Measurements from ENCODE around the gene SIPA1L3.
"Not testable (repeated sequence)": the region's sequence is repeated elsewhere in the genome, so short reads cannot be mapped to it uniquely, and the experiment has no call there.

The SIPA1L3 gene

DNA sequence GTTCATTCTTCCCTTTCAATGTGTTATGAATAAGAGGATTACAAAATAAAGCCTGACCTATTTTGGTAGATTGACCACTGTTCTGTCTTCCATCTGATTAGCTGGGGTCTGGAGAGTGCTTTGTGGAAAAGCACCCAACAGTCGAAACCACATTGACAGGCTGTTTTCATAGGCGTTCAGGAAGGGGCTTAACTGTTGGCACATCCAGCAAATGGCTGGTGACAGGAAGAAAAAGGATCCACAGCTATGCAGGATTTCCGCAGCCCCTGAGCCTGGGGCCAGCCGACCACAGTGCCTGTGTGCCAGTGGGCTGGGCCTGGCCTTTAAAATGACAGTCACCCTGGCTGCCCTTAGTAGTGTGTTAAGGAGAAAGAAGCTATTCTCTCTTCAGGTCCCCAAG is 113.3 kb downstream of the SIPA1L3 start:
- DNase-seq (ENCODE audit: low read depth) = no peak

DNA sequence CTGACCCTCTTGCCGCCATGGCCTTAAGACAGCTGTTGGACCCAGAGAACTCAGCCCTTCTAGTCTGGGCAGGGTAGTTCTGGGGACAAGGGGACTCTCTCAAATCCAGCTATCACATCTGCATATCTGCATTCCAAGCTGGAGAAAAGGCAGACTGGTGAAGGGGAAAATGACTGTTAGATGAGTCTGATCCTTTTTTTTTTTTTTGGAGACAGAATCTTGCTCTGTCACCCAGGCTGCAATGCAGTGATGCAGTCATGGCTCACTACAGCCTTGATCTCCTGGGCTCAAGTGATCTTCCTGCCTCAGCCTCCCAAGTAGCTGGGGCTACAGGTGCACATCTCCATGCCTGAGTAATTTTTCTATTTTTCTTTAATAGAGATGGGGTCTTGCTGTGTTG is 114.3 kb downstream of the SIPA1L3 start:
- DNase-seq (ENCODE audit: low read depth) = no peak

DNA sequence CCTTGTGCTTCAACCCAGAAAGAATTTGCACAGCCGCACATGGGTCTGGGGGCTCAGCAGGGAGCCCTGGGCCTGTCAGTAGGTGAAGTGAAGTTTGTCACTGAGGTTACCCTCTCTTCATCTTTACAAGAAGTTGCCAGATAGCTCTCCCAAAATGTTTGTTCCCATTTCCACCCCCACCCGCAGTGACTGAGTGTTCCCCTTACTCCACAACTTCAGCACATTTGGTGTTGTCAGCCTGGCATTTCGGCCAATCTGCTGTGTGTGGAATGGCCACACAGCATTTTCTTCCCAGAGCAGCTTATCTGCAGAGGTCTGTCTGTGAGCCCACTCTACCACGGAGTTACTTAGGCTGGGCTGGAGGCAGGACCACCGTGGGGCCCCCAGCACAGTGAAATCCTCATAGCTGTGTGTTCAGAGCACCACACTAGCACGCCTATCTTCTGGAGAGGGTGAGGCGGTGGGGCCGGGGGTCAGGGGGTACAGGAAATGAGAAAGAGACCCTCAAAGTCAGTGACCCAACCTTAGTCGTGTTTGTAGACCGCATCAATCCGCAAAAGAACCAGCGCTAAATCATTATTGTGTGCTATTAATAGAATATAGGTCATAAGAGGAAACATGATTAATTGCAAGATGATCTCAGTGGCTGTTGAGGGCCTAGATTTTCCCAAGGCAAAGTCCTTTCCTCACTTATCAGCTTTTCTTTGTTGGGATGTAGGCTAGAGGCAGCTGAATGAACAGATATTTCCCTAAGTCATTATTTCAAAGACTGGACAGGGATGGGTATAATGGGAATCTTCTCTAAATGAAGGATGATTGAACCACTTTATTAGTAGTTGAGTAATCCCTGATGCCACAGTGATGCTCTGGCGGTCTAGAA is 116.0 kb downstream of the SIPA1L3 start:
- no peak for DNase-seq (ENCODE audit: low read depth)

DNA sequence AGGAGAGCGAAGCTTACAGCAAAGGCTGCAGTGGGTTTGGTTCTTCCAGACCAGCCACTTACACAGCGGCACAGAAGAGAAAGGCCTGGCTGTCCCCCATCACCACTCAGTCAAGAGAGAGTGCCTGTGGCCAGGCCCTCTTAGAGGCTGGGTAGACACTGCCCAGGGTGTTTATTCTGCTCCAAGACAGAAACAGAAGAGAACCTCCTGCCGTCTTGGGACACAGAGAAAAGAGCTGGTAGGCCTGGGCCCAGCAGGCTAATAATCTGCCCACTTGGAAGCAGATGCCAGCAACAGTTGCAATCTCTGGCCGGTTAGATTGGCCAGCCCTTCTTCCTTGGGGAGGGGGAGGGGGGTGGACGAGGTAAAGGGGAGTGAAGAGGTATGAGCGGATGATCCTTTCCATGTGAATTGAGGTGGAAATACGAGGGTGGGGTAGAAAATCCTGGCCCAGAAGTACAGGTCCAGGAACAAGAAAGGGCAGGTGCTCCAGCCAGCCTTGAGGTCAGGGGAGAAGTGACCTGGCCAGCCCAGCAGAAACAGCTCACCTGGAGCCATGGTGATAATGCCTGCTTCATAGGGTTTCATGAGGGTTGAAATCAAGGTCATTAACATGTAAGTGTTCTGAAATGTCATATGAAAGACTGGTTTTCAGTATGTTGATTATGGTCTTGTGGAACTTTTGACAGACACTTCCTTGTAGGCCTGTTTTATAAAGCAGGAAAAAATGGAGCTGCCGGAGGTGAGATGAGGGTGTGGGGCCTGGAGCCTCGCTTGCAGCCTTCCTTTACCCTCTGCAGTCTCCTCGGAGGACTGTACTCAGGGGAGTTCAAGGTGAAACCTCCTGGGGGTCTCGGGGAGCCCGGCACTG is 116.9 kb downstream of the SIPA1L3 start:
- DNase-seq (ENCODE audit: low read depth) = no peak

DNA sequence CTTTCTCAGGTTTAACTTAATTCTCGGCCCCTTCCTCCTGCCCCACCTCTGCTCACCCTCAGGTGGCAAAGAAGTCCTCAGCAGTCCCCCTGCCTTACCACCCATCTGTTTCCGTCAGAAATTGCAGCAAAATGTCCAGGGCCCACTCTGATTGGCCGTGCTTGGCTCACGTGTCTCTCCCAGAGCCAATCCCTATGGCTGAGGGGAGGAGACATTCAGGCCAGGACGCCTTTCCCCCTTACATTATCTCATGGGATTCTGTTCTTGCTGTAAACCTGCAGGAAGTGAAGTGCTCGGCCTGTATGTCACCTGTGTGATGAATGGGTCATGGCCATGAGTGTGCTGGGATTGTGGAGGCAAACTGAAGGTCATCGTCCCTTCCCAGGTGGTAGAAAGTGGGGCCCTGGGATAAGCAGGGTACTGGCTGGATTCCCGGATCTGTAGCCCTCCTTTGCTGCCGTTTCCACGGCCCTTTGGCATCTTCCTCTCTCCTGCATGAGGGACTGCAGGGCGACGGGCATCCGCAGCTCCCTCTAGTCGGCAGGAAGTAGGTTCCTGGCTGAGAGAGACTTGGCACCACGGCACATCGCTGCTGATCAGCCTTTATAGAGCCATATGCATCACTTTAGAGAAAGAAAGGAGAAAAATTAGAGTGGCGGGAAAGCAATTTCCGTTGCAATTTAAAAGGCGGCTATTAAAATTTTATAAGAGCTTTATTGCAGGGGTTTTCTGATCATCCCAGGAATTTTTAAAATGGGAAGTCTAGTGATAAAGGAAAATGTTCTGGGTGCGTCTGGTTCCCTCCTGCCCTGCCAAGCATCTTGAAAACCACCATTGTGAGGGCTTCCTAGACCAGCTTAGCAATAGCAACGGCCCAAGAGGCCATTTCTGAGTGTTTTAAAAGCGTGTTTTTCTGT is 118.2 kb downstream of the SIPA1L3 start:
- no peak for DNase-seq (ENCODE audit: low read depth)

DNA sequence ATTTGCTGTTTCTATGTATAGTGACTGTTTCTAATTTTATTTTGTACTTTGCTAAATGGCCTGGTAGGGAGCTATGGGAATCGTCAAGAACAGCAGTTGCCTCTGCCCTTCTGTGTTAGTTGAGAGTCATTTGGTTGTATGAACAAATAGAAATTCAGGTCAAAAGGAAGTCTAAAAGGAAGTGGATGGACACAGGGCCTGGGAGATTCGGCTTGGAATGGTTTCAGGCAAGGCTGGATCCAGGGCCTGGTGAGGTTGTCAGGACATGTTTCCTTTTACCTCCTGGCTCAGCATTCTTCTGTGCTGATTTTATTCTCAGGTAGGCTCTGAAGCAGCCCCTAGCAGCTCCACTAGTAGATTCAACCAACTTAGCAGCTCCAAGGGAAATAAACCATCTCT is 118.9 kb downstream of the SIPA1L3 start:
- DNase-seq (ENCODE audit: low read depth) = no peak

DNA sequence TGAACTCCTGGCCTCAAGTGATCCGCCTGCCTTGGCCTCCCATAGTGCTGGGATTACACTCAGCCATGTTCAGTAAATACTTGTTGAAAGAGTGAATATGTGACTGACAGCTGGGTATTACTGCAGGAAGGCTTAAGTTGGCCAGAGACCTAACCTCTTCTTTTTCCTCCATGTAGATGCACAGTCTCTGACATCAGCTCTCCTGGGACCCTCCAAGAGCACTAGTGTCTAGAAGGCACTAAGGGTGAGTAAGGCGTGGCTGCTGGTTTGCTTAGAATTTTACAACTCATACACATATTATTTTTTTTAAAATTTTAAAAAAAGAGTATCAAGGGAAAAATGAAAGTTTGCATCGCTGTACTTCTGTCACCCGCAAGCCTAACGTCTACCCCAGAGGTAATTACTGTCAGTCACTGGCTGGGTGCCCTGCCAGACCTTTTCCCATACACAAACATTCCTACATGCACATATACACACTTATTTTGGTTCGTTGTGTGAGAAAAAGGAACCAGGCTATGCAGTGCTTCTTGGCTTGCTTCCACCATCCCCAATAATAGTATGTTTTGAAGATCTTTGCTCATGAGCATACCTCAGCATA is 122.0 kb downstream of the SIPA1L3 start:
- no peak for DNase-seq (ENCODE audit: low read depth)

DNA sequence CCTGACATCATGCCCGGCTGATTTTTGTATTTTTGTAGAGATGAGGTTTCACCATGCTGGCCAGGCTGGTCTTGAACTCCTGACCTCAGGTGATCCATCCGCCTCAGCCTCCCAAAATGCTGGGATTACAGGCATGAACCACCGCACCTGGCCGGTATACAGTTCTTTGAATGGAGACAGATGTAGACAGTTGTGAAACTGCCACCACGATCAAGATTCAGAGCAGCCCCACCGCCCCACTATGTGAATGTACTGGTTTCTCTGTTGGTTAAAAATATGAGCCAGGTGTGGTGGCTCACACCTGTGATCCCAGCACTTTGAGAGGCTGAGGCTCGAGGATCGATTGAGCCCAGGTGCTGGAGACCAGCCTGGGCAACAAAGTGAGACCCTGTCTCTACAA is 123.0 kb downstream of the SIPA1L3 start:
- DNase-seq (ENCODE audit: low read depth) = not testable (repeated sequence)

DNA sequence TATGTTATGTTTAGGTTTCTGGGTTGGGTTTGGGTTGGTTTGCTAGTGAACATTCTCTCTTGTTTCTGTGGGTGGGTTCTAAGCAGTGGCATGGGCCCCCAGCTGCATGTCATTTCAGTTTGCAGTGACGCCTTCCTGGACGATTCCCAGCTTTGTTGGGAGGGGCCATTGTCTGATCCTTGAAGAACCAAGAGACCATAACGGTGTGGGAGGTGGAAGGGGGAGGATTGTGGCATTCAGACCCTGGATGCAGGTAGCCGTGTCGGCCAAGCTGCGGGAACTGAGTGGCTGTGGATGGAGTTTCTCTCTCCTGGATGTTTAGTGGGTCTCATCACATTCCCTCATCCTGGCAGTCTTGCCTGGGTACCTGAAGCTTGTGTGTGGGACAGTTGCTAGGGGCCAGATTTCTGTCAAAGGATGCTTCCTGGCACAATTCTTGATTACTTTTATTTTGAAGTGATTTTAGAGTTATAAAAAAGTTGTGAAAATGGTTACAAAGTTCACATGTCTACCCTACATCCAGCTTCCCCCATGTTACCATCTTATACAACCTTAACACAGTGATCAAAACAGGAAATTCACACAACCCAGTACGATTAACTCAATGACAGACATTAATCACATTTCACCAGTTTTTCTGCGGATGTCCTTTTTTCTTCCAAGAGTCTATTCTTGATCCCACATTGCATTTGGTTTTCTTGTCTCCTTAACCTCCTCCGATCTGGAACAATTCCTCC is 123.8 kb downstream of the SIPA1L3 start:
- no peak for DNase-seq (ENCODE audit: low read depth)

DNA sequence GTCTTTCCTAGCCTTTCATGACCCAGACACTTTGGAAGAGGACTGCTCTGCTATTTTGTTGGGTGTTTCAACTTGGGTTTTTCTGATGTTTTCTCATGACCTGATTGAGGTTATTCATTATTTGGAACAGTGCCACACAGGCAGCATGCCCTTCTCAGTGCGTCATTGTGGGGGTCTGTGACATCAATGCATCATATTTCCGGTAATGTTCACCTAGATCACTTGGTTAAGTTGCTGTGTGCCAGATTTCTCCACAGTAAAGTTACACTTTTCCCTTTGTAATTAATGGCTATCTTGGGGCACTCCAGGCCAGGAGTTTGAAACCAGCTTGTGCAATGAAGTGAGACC is 124.4 kb downstream of the SIPA1L3 start:
- DNase-seq (ENCODE audit: low read depth) = no peak

DNA sequence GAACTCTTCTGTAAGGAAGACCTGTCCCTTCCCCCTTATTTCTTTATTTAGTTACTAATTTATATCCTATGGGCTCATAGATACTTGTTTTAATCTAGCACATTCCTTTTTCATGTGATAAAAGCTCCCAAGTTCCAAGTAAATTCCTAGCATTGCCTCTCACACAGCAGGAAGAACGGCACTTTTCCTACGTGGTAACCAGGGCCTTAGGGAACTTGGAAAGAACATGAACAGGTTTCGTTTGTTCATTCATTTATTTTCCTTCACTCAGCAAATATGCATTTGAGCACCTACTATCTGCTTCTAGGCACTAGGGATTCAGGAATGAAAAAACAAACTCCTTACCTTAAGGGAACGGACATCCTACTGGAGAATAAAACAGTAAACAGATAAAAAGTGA is 125.1 kb downstream of the SIPA1L3 start:
- DNase-seq (ENCODE audit: low read depth) = no peak

DNA sequence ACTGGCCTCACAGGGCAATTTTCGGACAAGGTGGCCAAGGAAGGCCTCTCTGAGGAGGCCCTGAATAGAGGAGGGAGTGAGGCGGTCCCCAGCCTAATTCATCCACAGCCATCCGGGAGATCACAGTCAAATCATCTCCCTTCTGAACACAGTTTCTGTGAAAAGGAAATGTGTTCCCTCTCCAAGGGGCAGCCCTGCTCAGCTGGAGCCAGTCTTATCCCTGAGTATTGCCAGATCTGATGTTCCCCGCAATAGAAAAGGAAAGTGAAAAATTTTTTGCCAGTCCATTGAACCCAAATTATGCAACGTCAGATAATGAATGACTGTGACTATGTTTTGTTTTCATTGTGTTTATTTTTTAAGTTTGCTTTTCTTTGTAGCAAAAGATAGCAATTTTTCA is 125.9 kb downstream of the SIPA1L3 start:
- DNase-seq (ENCODE audit: low read depth) = no peak

DNA sequence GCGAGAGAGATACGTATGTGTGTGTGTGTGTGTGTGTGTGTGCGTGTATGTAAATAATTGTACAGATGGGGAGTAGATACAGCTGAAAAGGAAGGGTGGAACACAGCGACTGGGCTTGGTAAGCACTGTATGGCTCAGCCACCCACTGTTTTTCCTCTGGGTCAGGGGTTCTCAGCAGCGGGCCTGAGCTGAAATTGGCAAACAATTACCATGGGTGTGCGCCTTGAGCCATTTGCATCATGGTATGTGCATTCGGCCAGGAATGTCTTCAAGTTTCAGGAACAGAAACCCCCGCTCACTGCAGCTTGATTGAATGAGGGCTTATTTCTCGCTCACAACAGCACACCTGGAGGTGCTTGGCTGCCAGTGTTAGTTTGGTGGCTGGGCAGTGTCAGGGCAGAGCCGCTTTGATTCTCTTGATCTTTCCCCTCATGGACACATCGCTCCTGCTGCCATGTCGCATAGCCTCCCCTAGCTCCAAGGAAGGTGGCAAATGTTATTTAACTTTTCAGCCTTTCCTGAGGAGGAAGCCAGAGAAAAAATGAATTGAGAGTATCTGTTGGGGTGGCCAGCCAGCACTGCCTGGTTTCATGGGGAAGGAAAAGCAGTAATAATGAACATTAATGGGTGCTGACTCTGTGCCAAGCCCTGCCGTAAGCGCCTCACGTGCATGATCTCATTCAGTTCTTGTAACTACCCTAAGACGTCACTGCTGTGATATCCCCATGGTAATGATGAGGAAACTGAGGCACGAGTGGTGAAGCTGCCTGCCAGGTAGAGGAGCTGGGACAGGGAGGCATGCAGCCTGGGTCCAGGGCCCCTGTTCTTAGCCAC is 126.9 kb downstream of the SIPA1L3 start:
- no peak for DNase-seq (ENCODE audit: low read depth)

DNA sequence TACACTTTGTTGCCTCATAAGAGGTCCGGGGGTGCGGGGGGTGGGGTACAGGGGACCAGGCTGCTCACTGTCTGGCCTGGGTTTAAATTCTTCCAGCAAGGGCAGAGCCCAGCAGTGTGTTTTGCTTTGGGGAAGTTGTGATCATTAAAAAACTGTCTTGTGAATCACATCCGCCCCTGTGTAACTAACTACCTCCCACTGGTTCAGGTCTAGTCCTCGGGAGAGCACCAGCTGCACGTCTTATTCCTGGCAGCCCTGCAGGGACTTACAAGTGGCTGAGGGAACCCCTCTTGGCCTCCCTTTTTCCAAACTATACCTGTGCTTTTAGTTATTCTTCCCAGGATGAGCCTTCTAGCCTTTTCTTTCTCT is 127.5 kb downstream of the SIPA1L3 start:
- no peak for DNase-seq (ENCODE audit: low read depth)

DNA sequence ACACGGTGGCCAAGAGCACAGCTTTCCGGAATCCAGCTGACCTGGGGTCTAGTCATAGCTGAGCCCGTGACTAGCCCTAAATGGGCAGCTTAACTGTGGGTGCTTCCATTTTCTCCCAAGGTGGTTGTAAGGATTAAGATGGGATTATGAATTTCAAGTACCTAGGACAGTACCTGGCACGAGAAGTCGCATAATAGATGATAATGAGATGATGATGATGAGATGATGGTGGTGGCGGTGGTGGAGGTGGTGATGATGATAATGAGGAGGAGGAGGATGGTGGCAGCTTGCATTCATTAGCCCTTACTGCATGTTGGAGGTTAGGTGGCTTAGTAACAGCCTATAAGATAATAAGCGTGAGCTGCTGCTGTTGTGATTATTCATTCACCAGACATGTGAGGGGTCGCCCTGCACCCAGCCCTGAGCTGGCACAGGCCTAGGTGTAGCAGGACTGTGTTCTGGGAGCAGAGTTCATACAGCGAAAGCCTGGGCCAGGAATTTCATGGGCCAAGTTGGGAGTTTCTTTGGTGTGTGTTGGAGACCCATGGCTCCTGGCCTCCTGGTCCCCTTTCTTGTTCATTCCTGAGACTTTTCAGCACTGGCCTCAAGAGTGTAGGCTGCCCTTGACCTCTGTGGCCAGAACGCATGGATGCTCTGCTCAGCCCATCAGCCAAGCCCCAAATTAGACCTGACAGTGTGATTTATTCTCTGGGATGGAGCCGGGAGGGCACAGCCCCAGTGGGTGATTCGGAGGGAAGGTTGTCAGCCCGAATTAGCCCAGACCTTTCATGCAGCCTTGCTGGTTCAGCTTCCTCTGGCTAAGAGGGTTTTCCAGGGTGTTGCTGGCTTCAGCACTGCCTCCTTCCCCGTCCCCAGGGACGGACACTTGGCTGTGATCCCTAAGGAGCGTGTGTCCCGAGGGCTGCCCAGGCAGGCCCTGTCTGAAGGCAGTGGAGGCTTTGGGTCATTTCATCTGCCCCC is 128.8 kb downstream of the SIPA1L3 start:
- DNase-seq (ENCODE audit: low read depth) = no peak

DNA sequence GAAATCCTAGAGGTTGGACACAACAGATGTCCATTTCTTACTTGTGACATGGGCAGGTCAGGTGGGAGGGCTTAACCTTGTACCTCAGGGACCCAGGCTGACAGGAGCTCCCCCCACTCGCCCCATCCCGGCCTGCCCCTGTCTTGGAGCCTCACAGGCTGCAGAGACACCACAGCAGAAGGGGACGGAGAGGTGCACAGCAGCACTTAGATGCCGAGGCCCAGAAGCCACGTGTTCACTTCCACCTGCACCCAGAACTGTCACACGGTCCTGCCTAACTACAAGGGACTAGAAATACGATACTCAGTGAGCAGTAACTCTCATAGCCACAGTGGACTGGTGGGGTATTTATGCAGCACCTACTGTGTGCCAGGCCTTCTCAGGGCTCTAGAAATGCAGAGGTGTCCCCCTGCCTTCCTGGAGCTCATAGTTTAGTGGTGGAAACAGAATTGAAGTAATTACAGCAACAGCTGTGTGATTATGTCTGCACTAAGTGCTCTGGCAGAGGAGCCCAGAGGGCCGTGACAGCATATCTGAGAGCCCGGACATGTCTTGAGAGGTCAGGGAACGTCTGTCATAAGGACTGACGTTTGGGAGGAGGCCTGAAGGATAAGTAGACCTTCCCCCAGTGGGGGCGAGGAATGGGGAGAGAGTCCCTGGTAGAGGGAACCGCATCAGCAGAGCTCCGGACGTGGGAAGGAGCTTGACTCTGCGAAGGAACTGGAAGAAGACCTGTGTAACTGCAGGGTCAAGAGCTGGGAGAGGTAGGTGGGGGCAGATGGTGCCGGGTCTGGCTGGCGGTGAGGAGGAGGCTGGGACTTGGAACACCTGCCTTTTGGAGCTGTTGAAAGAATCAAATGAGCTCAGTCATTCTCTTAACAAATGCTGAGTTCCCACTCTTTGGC is 130.0 kb downstream of the SIPA1L3 start:
- no peak for DNase-seq (ENCODE audit: low read depth)

DNA sequence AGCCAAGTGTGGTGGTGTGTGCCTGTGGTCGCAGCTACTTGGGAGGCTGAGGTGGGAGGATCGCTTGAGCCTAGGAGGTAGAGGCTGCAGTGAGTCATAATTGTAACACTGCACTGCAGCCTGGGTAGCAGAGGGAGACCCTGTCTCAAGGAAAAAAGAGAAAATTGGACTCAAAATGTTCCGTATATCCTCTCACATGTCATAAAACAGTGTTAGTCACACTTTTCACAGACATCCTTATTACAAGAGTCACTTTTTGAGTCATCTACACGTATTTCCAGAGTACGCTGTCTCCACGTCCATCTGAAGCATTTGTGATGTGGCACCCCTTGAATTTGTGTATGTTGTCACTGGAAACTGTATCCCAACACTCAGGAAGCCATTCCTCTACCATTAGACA is 133.0 kb downstream of the SIPA1L3 start:
- DNase-seq (ENCODE audit: low read depth) = no peak

DNA sequence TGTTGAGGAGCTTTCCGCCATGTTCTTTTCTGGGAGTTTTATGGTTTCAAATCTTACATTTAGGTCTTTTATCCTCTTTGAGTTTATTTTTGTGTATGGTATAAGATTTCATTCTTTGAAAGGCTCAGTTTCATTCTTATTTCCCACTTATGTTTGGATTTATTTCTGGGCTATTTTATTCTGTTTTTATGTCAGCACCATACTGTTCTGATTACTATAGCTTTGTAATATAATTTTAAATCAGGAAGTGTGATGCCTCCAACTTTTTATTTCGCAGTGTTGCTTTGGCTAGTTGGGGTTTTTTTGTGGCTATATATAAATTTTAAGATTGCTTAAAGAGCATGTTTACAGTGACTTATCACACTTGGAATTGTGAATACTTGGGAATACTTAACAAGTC is 135.1 kb downstream of the SIPA1L3 start:
- DNase-seq (ENCODE audit: low read depth) = no peak
